Bronchial epithelial cell (primary cell): ENCODE measurements around the gene BTN2A1. TPM values are rescaled to one million over a fixed set of nuclear protein-coding genes. Genes with fewer than 3 reads are reported as not detected.

Source experiments
- DNase-seq: peaks from one replicate; pipeline ENCODE4 v3.0.0-alpha.2; 2010; ENCODE audit warnings: low read depth
- FAIRE-seq: peaks from 2 replicates; lab custom pipeline; 2011; peaks lifted over from hg19 to GRCh38; lab: Jason Lieb, UNC
- H3K27me3 ChIP-seq: 2 replicates; pipeline ENCODE4 v1.5.1; 2011; ENCODE audit warnings: low read length; ENCODE audit not compliant: control insufficient read depth, insufficient read depth
- H3K36me3 ChIP-seq: 2 replicates; pipeline ENCODE4 v1.5.1; 2011; ENCODE audit warnings: low read length; ENCODE audit not compliant: control insufficient read depth, insufficient read depth
- H3K4me3 ChIP-seq: 2 replicates; pipeline ENCODE4 v1.5.1; 2011; ENCODE audit warnings: mild to moderate bottlenecking, low read depth, low read length, control low read depth
- total RNA-seq: library from RNA; depleted of rRNA; stranded (reverse); fragments of >200 nt; gene quantifications from 2 replicates; pipeline ENCODE4 v1.2.1, GENCODE V29; 2014
- TF ChIP-seq, protein P1 (sequence below): IDR thresholded peaks from 2 replicates; pipeline ENCODE4 v1.5.1; 2011; ENCODE audit warnings: mild to moderate bottlenecking, moderate library complexity, low read length, control low read depth, inconsistent platforms; ENCODE audit not compliant: insufficient read depth, severe bottlenecking

The BTN2A1 gene
- 4.7 and 5.3 TPM in 2 replicates for total RNA-seq

DNA sequence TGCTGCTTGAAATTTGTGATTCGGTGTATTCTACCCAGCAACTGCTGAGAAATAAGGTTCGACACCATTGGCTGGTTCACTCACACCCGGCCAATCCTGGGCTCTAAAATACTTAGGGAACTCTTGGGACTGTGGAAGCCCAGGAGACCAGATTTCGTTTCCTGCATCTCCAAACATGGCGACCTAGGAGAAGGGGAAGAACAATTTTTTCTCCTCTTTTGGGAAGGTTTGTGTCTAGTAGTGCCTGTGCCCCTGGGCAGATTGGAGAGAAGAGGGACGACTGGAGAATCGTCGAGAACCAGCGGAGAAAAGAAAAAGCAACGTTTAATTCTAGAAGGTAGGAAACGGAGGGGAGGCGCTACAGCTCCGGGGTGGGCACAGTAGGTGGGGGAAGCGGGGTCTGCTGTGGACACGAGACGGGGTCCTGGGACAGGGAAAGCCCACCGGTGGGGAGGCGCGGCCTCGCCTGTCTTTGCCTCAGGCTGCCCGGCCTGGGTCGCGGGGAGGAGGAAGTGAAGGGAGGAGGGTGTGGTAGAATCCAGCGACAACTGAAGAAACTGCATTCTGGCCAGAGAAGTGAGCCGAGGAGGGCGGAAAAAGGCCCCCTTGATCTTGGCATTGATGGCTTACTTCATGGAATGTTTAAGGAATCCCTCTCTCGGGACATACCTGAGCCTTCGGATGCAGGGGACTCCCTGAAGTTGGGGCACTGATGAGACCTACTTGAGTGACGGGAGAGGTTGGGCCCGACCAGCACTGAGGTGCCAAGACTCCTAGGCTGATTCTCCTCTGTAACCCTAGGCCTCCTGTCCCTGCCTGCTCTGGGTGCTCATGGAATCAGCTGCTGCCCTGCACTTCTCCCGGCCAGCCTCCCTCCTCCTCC is at the start of gene BTN2A1:
TSS of gene BTN2A1 (plus strand) at position 150 of the 883 bp plus-strand sequence. CDS start at position 832, 682 bp downstream.
- Histone ChIP-seq H3K36me3 (peaks cover 7% of the 10 kb centered on the region), H3K27me3 (no peaks in the 10 kb centered on the region), H3K4me3 (peak within 1 kb of the TSS; percentile 94)
- DNase-seq = peak; percentile 91
- FAIRE-seq = peak; percentile 47
- TF ChIP-seq, protein P1, sequence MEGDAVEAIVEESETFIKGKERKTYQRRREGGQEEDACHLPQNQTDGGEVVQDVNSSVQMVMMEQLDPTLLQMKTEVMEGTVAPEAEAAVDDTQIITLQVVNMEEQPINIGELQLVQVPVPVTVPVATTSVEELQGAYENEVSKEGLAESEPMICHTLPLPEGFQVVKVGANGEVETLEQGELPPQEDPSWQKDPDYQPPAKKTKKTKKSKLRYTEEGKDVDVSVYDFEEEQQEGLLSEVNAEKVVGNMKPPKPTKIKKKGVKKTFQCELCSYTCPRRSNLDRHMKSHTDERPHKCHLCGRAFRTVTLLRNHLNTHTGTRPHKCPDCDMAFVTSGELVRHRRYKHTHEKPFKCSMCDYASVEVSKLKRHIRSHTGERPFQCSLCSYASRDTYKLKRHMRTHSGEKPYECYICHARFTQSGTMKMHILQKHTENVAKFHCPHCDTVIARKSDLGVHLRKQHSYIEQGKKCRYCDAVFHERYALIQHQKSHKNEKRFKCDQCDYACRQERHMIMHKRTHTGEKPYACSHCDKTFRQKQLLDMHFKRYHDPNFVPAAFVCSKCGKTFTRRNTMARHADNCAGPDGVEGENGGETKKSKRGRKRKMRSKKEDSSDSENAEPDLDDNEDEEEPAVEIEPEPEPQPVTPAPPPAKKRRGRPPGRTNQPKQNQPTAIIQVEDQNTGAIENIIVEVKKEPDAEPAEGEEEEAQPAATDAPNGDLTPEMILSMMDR = no peak

DNA sequence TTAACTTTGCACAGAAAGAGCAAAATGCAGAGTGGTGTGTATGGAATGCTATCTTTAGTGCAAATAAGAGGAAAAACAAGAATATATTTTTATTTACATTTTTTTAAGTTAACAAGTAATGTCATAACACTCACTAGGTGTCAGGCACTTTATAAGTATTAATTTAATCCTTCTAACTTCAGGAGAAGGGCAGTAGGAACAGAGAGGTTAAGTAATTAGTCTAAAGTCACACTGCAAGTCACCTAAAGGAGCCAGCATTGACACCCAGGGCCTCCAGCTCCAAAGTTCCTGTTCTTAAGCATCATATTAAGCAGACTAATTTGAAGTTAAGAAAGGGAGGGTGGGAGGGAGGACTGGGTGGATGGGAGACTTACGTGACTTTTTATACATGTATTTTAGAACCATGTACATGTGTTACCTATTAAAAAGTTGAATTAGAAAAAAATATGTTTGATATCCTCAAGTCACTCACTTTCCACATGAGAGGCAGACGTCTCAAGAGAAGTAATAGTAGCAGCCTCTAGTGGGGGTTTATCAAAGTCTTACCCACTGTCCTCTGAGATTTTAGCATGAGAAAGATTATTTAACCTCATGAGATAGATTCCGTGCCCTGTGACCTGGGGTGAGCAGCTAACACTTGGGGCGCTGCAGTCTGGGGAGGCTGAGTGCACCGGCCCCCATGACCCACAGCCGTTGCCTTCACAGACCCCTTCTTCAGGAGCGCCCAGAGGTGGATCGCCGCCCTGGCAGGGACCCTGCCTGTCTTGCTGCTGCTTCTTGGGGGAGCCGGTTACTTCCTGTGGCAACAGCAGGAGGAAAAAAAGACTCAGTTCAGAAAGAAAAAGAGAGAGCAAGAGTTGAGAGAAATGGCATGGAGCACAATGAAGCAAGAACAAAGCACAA is 48.7 kb upstream of the BTN2A1 start:
- no peak for FAIRE-seq

DNA sequence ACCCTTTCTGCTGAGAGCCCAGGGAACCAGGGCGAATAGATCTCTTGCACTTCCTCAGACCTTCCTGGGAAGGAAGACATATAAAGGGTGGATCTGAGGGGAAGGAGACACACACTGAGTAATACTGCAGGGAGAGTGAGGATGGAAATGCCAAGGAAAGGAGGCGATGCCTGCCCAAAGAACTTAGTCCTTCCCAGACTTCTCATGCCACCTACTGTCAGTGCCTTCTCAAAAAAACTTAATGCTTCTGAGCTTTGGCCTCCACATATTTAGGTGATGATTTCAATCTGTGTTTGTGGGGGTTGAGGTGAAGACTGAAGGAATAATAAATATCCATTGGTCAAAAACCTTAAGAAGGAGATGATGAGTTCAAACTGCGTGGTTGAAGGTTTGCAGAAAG is 46.0 kb upstream of the BTN2A1 start:
- Histone ChIP-seq H3K36me3 (no peaks in the 10 kb centered on the region), H3K27me3 (no peaks in the 10 kb centered on the region), H3K4me3 (no peak overlapping the region)
- no peak for DNase-seq
- TF ChIP-seq, protein P1 = no peak
- no peak for FAIRE-seq

More for the DNA sequence above, 48.7 kb upstream of the BTN2A1 start:
- TF ChIP-seq, protein P1 = no peak
- no peaks in the 10 kb centered on the region for H3K36me3 ChIP-seq
- H3K27me3 ChIP-seq = no peaks in the 10 kb centered on the region
- no peak for DNase-seq
- no peak overlapping the region for H3K4me3 ChIP-seq

- no peak for FAIRE-seq
Observed at GRCh38 chr6:26412228-26412627, 45.5 kb upstream of the BTN2A1 start.

GRCh38 chr6:26412954-26413353 is 44.8 kb upstream of the BTN2A1 start:
- no peak for FAIRE-seq
- TF ChIP-seq, protein P1 = no peak
- H3K4me3 ChIP-seq = no peak overlapping the region
- DNase-seq = no peak
- no peaks in the 10 kb centered on the region for H3K36me3 ChIP-seq
- H3K27me3 ChIP-seq = no peaks in the 10 kb centered on the region

More at GRCh38 chr6:26412228-26412627, 45.5 kb upstream of the BTN2A1 start:
- H3K27me3 ChIP-seq = no peaks in the 10 kb centered on the region
- DNase-seq = no peak
- TF ChIP-seq, protein P1 = no peak
- H3K4me3 ChIP-seq = no peak overlapping the region
- H3K36me3 ChIP-seq = no peaks in the 10 kb centered on the region
